Measurements from ENCODE around the gene DNAJC16.

The DNAJC16 gene

GRCh38 chr1:15622712-15623373 lies 96.2 kb downstream of the DNAJC16 start:
- DNase-seq: no peak

- DNase-seq: no peak
Measured at GRCh38 chr1:15623435-15623834, 96.8 kb downstream of the DNAJC16 start.

- no peak for DNase-seq
Measured at GRCh38 chr1:15624133-15624714, 97.6 kb downstream of the DNAJC16 start.

GRCh38 chr1:15625056-15625917 lies 98.6 kb downstream of the DNAJC16 start:
- DNase-seq: no peak
